B cell (primary cell): ENCODE results near the gene FAIM2. TPM values are rescaled to one million over a fixed set of nuclear protein-coding genes. Genes with fewer than 3 reads are reported as not detected.

Source experiments
- ATAC-seq: fragments of 200-7000 bp; cut with Tn5 transposase; one replicate; pipeline ENCODE4 v1.10.0; 2021; ENCODE audit warnings: low read depth, mild to moderate bottlenecking, moderate number of reproducible peaks, moderate library complexity
- CTCF ChIA-PET: fragments of 350-600 bp; sonication (Branson Sonifier 250); formaldehyde crosslinking; loops from one replicate; lab custom pipeline; 2021; ENCODE audit warnings: antibody characterized with exemption, inconsistent platforms; lab: Charles Lee
- POLR2A ChIA-PET: fragments of 350-600 bp; sonication (Branson Sonifier 250); formaldehyde crosslinking; loops from one replicate; lab custom pipeline; 2021; ENCODE audit warnings: antibody characterized with exemption; lab: Charles Lee
- DNase-seq: peaks from one replicate; pipeline ENCODE4 v3.0.0; 2013
- H2AFZ ChIP-seq: 2 replicates; pipeline ENCODE4 v1.6.1; 2012; ENCODE audit warnings: mild to moderate bottlenecking, low read depth, low read length; ENCODE audit not compliant: insufficient read depth, poor library complexity, severe bottlenecking
- H3K27ac ChIP-seq, 2 donors: 1 replicate in 1 of 2; 2 replicates in 1 of 2; pipeline ENCODE4 v1.5.1; 2012 to 2013; ENCODE audit warnings: low read length in 2 of 2, mild to moderate bottlenecking in 2 of 2, moderate library complexity in 1 of 2
- H3K27me3 ChIP-seq, 4 experiments: fragments of 200-600 bp in 1 of 4; sonication (generic) in 1 of 4; replicated peaks in 1 of 4; 1 replicate in 2 of 4; 2 replicates in 2 of 4; pipeline versions ENCODE4 v1.6.1 to v1.7.0; 2013 to 2016; ENCODE audit warnings: low read length in 3 of 4, mild to moderate bottlenecking in 2 of 4, mixed read lengths in 1 of 4, moderate library complexity in 1 of 4; ENCODE audit not compliant: insufficient read depth in 4 of 4, control insufficient read depth in 3 of 4; ENCODE audit errors: control extremely low read depth in 1 of 4
- H3K36me3 ChIP-seq, 2 experiments: replicated peaks in 1 of 2; 1 replicate in 1 of 2; 2 replicates in 1 of 2; pipeline versions ENCODE4 v1.6.1 to v1.7.1; 2013; ENCODE audit warnings: low read length in 1 of 2; ENCODE audit not compliant: insufficient read depth in 2 of 2, control insufficient read depth in 1 of 2; ENCODE audit errors: control extremely low read depth in 1 of 2, extremely low read depth in 1 of 2
- H3K4me1 ChIP-seq, 2 donors: fragments of 200-600 bp in 1 of 2; sonication (generic) in 1 of 2; 1 replicate in 1 of 2; 2 replicates in 1 of 2; pipeline versions ENCODE4 v1.5.1 to v1.6.1; 2013 to 2017; ENCODE audit warnings: low read length in 2 of 2; ENCODE audit not compliant: control insufficient read depth in 2 of 2, insufficient read depth in 2 of 2
- H3K4me2 ChIP-seq: replicated peaks from 2 replicates; pipeline ENCODE3; 2012; ENCODE audit warnings: mild to moderate bottlenecking, low read depth, low read length; ENCODE audit not compliant: poor library complexity, severe bottlenecking
- H3K4me3 ChIP-seq, 5 experiments: fragments of 200-600 bp in 1 of 5; sonication (generic) in 1 of 5; 1 replicate in 3 of 5; 2 replicates in 2 of 5; pipeline versions ENCODE4 v1.5.1 to v1.7.0; 2011 to 2016; ENCODE audit warnings: low read length in 4 of 5, mild to moderate bottlenecking in 4 of 5, low read depth in 2 of 5, control low read depth in 1 of 5, moderate library complexity in 1 of 5; ENCODE audit not compliant: insufficient read depth in 1 of 5; ENCODE audit errors: control extremely low read depth in 1 of 5, extremely low read depth in 1 of 5
- H3K79me2 ChIP-seq: fragments of 200-600 bp; sonication (generic); one replicate; pipeline ENCODE4 v1.6.0; 2016; ENCODE audit warnings: low read length; ENCODE audit not compliant: control insufficient read depth, insufficient read depth
- H3K9ac ChIP-seq: fragments of 200-600 bp; sonication (generic); 2 replicates; pipeline ENCODE4 v1.6.1; 2017; ENCODE audit warnings: mild to moderate bottlenecking, low read length, moderate library complexity
- H3K9me3 ChIP-seq, 3 donors: one replicate each; pipeline versions ENCODE4 v1.6.1 to v1.7.1; 2013; ENCODE audit warnings: low read length in 2 of 3; ENCODE audit not compliant: control insufficient read depth in 2 of 3, insufficient read depth in 1 of 3; ENCODE audit errors: control extremely low read depth in 1 of 3
- H4K20me1 ChIP-seq: 2 replicates; pipeline ENCODE4 v1.6.0; 2012; ENCODE audit warnings: mild to moderate bottlenecking, low read length; ENCODE audit not compliant: insufficient read depth, control insufficient read depth, poor library complexity, severe bottlenecking
- H3K27ac Mint-ChIP-seq: one replicate; pipeline ENCODE4 v1.8.0; 2021; ENCODE audit warnings: mixed read lengths
- H3K27me3 Mint-ChIP-seq: one replicate; pipeline ENCODE4 v1.8.0; 2021; ENCODE audit warnings: mixed read lengths
- H3K4me1 Mint-ChIP-seq: one replicate; pipeline ENCODE4 v1.8.0; 2021; ENCODE audit warnings: mixed read lengths
- H3K4me3 Mint-ChIP-seq: one replicate; pipeline ENCODE4 v1.8.0; 2021; ENCODE audit warnings: mixed read lengths
- H3K9me3 Mint-ChIP-seq: one replicate; pipeline ENCODE4 v1.8.0; 2022; ENCODE audit warnings: mixed read lengths; ENCODE audit not compliant: insufficient read depth
- CTCF ChIP-seq: fragments of 200-600 bp; IDR thresholded peaks from one replicate; pipeline ENCODE4 v1.8.0; 2022; ENCODE audit warnings: antibody characterized with exemption, mild to moderate bottlenecking
- EZH2 ChIP-seq: IDR thresholded peaks from 2 replicates; pipeline ENCODE4 v1.6.1; 2012; ENCODE audit warnings: borderline replicate concordance, low read depth, mild to moderate bottlenecking, moderate library complexity, low read length; ENCODE audit not compliant: insufficient read depth, poor library complexity, severe bottlenecking
- WGBS: methylation state at CpG from one replicate; pipeline ENCODE4 v1.1.5; 2013; ENCODE audit warnings: missing lambda C conversion rate; ENCODE audit not compliant: insufficient coverage; 5-methylcytosine and 5-hydroxymethylcytosine counted together
- intact Hi-C: fragments of 100-400 bp; cut with micrococcal nuclease; formaldehyde crosslinking; loops from one replicate; pipeline ENCODE4 v1.10.0; 2022
- polyA plus RNA-seq: library from polyadenylated mRNA; depleted of rRNA; stranded (reverse); fragments of >200 nt; gene quantifications from 2 replicates; pipeline ENCODE4 v1.2.3, GENCODE V29; 2012
- total RNA-seq, 2 donors: library from RNA; stranded (reverse); fragments of 120-200 nt in 1 of 2; gene quantifications; 1 replicate in 1 of 2; 2 replicates in 1 of 2; pipeline versions ENCODE4 v1.2.3 to v1.2.4, GENCODE V29; 2013 to 2022

Gene FAIM2
- total and polyA plus RNA-seq, 2 donors (not counting 1 experiment from before 2014, with no cell fraction given) = not detected

- no peak overlapping the region for H3K27ac ChIP-seq
- POLR2A ChIA-PET = no interaction called here
- CTCF ChIA-PET = interaction anchor here (0.6 to 0.8 kb wide), 2 partner anchors 10 to 160 kb away, joined by 3 read pairs; no protein-coding TSS in a partner anchor
Measured at GRCh38 chr12:49943625-49943960, 39.9 kb upstream of the FAIM2 start.

More at GRCh38 chr12:49943625-49943960, 39.9 kb upstream of the FAIM2 start:
- Histone ChIP-seq H4K20me1 (no peaks in the 10 kb centered on the region), H3K4me2 (no peak overlapping the region), H3K27me3 (peaks cover 0 to 8% (median 2%) of the 10 kb centered on the region in 4 experiments), H2AFZ (no peak overlapping the region), H3K4me1 (peaks cover 0 to 8% of the 10 kb centered on the region in 2 donors), H3K9ac (no peak overlapping the region), H3K36me3 (no peaks in the 10 kb centered on the region), H3K4me3 (no peak overlapping the region), H3K79me2 (no peaks in the 10 kb centered on the region), H3K9me3 (no peaks in the 10 kb centered on the region)
- WGBS = 100% methylated on average over 1 of the region's 1 CpG
- TF ChIP-seq CTCF = no peak
- TF ChIP-seq EZH2 = no peak
- peaks cover 9% of the 10 kb centered on the region for H3K27me3 Mint-ChIP-seq
- DNase-seq = no peak
- H3K27ac Mint-ChIP-seq = no peak overlapping the region
- H3K4me1 Mint-ChIP-seq = peaks cover 15% of the 10 kb centered on the region
- H3K9me3 Mint-ChIP-seq = no peaks in the 10 kb centered on the region
- intact Hi-C loops = no loop called here
- no peak overlapping the region for H3K4me3 Mint-ChIP-seq
- no peak for ATAC-seq
